Fibroblast of mammary gland (primary cell): ENCODE results near the gene ASTN2.

Experiments
- DNase-seq: peaks from one replicate; pipeline ENCODE4 v3.0.0-alpha.2; 2010; ENCODE audit warnings: low read depth
- H3K4me3 ChIP-seq: 2 replicates; pipeline ENCODE4 v1.5.1; 2011; ENCODE audit warnings: low read depth, mild to moderate bottlenecking, low read length, moderate library complexity; ENCODE audit not compliant: control insufficient read depth
- TF ChIP-seq, protein P1 (sequence below): conservative IDR thresholded peaks from 2 replicates; pipeline ENCODE4 v1.5.1; 2011; ENCODE audit warnings: low read depth, low read length, inconsistent platforms; ENCODE audit not compliant: control insufficient read depth, insufficient read depth

ASTN2 gene

DNA sequence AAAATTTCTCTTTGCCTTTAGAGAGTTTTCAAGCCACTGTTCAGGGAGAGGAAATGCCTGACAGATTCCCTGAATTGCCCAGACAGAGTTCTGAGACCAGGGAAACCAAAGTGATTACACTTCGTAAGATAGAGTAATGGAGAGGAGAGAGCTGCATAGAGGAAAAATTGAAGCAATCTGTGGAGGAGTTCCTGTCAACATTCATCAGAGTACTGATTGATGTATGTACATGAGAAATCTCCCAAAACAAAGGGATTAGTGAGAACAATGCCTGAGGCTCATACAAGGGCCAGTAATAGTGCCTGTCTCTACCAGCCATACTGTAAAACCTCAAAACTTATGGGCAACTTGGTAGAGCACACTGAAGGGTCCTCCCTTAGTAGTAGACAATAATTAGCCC is 806.8 kb downstream of the ASTN2 start:
- no peak overlapping the region for H3K4me3 ChIP-seq
- TF ChIP-seq, protein P1, sequence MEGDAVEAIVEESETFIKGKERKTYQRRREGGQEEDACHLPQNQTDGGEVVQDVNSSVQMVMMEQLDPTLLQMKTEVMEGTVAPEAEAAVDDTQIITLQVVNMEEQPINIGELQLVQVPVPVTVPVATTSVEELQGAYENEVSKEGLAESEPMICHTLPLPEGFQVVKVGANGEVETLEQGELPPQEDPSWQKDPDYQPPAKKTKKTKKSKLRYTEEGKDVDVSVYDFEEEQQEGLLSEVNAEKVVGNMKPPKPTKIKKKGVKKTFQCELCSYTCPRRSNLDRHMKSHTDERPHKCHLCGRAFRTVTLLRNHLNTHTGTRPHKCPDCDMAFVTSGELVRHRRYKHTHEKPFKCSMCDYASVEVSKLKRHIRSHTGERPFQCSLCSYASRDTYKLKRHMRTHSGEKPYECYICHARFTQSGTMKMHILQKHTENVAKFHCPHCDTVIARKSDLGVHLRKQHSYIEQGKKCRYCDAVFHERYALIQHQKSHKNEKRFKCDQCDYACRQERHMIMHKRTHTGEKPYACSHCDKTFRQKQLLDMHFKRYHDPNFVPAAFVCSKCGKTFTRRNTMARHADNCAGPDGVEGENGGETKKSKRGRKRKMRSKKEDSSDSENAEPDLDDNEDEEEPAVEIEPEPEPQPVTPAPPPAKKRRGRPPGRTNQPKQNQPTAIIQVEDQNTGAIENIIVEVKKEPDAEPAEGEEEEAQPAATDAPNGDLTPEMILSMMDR: no peak

DNA sequence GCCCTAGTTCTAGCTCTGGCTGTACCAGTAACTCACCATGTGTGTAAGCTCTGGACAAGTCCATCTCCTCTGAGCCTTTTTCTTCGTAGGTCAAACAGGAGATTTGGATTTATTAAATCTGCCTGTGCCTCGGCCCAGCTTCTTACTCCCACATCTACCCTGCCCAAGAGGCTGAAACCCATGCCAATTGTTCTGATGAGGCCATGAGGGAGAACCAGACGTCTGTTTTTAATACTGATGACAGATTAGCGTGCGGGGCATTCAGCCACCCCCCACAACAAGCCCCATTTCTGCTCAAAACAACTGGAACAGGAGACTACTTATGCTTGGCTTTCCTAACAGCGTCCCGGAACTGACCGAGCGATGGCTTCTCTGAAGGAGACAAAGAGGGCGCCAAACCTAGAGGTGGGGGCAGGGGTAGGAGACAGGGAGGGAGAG is 808.9 kb downstream of the ASTN2 start:
- TF ChIP-seq, protein P1: no peak
- no peak overlapping the region for H3K4me3 ChIP-seq
- DNase-seq: peak; percentile 22

More for the DNA sequence above, 806.8 kb downstream of the ASTN2 start:
- no peak for DNase-seq

DNA sequence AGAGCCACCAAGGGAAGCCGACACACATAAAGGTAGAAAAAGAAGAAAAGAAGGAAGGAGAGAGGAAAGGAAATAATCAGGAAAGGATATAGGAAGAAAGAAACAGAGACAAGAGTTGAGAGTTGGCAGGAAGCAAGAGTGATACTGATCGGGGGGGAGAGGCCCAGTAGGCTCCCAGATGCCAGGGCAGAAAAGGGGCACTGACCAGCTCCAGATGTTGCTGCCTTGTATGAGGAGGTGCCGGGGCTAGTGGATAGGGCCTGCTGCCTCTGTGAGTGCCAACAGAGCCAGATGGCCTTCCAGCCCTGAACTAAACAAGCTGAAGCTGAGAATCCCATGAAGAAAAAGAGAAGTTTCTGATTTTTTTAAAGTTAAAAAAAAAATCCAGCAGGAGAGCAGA is 809.8 kb downstream of the ASTN2 start:
- TF ChIP-seq, protein P1: no peak
- no peak overlapping the region for H3K4me3 ChIP-seq
- DNase-seq: no peak

DNA sequence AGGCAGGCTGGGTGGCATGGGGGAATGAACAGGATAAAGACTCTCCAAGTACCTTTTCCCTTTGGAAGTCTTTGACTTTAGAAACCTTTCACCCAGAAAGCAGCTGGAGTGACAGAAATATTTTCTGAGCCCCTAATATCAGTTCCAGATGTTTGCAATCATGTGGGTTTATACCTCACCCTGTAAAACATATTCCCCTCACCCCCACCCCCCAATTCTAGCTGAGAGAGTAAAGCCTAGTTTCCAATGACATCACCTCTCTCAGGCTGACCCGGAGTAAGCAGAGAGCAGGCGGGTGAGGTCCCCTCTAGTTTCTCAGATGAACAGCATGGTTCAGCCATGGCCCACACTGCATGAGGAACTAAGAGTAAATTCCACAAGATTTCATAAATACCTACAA is 810.6 kb downstream of the ASTN2 start:
- no peak for DNase-seq
- H3K4me3 ChIP-seq: no peak overlapping the region
- TF ChIP-seq, protein P1: no peak

DNA sequence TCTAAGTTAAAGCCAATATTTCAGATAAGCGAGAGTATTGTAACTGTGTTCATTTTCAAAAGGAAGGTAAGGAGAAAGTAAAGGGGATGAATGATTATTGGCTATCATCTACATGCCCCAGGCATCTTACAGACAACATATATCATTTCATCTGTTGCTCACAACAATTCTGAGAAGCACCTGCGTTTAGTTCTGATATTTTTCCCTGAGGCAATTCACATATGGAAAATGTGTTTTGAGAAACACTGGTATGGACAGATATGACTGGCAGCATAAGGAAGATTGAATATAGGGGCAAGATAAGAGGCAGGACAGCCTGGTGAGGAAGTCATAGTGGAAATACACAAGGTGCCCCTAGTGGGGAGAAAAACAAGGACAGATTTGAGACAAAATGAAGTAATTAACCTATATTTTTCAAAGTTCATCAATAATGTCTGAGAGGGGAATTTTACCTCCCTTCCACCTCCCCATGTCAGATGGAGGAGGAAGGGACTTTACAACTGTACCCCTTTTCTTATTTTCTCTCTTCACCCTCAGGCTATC is 815.4 kb downstream of the ASTN2 start:
- H3K4me3 ChIP-seq: no peak overlapping the region
- TF ChIP-seq, protein P1: peak; percentile 25
- no peak for DNase-seq

DNA sequence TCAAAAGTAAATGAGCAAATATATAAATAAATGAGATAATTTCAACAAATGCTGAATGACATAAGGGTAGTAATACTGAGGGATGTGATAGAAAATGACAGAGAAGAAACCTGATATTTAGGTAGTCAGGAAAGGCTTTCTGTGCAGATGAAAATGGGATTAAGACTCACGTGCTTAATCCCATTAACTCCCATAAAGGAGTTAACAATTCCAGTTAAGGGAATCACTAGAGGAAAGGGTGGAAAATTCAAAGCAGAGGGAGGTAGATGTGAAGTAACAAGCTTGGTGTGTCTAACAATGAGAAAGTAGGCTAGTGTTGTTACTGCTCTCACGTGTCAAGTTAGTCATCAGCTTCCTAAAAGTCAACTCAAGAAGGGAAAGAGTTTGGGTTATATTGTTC is 818.2 kb downstream of the ASTN2 start:
- no peak overlapping the region for H3K4me3 ChIP-seq
- no peak for DNase-seq
- TF ChIP-seq, protein P1: no peak

DNA sequence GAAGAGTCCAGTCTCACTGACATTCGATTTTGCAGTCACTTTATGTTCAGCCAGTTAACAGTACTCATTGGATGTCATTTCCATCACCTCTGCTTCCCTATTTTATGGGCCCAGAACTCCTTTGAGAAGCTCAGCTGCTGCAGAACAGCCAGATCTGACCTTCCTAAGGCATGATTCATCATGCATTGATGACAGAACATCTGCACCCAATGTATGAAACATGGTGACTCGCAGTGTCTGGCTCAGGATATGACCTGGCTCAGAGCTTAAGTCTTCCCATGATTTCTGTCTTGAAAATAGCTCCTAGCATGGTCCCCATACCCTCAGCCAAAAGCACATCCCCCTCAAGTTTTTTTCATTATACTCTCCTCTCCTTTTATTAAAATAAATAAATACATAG is 820.3 kb downstream of the ASTN2 start:
- no peak overlapping the region for H3K4me3 ChIP-seq
- DNase-seq: peak; percentile 95
- TF ChIP-seq, protein P1: no peak
